Activated CD4-positive, alpha-beta memory T cell treated with anti-CD3 and anti-CD28 coated beads, Interleukin-2, amount 10 ng/mL, durations not matched to agents 7 days and 5 days (primary cell): ENCODE results near the gene LLGL1. TPM values are rescaled to one million over a fixed set of nuclear protein-coding genes. Genes with fewer than 3 reads are reported as not detected.

Source experiments
- CTCF ChIA-PET: fragments of 350-600 bp; sonication (Branson Sonifier 250); formaldehyde crosslinking; loops from one replicate; lab custom pipeline; 2021; ENCODE audit warnings: antibody characterized with exemption, inconsistent platforms; lab: Charles Lee
- POLR2A ChIA-PET: fragments of 350-600 bp; sonication (Branson Sonifier 250); formaldehyde crosslinking; loops from one replicate; lab custom pipeline; 2021; ENCODE audit warnings: antibody characterized with exemption; lab: Charles Lee
- DNase-seq: peaks from one replicate; pipeline ENCODE4 v3.0.0-alpha.2; 2020
- H3K27ac Mint-ChIP-seq: one replicate; pipeline ENCODE4 v1.8.0; 2021; ENCODE audit warnings: mild to moderate bottlenecking, mixed read lengths
- H3K27me3 Mint-ChIP-seq: one replicate; pipeline ENCODE4 v1.8.0; 2021; ENCODE audit warnings: mixed read lengths
- H3K36me3 Mint-ChIP-seq: one replicate; pipeline ENCODE4 v1.8.0; 2021; ENCODE audit warnings: low read depth, mixed read lengths
- H3K4me1 Mint-ChIP-seq: one replicate; pipeline ENCODE4 v1.8.0; 2021; ENCODE audit warnings: mixed read lengths
- H3K4me3 Mint-ChIP-seq: one replicate; pipeline ENCODE4 v1.8.0; 2021; ENCODE audit warnings: mild to moderate bottlenecking, mixed read lengths
- H3K9me3 Mint-ChIP-seq: one replicate; pipeline ENCODE4 v1.8.0; 2021; ENCODE audit warnings: mixed read lengths
- total RNA-seq, 2 experiments: library from RNA; stranded (reverse); gene quantifications; one replicate each; pipeline ENCODE4 v1.2.3, GENCODE V29; 2021

Gene LLGL1
- total RNA-seq, 2 experiments from 2014 or later = 22.8 to 22.9 TPM

DNA sequence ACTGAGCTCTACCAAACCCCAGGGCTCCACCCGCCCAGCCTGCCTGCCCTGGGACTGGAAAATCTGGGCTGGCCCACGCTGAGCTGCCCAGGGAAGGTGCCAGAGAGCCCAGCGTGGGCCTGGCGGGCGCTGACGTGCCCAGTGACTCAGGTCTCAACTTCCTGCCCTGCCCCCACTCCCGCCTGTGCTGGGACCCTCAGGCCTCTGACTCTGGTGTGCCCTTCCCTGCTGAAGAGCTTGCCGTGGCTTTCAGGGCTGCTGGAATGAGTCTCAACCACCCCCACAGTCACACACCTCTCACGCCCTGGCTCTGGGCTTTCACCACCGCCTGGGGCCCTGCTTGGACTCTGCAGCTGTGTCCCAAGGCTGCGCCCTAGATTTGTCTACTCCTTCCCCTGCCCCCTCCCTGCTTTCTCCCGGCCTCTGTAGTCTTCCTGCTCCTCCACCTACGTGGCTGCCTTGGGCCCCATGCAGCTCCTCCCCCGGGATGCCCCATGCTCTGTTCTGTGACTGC is 10.4 kb downstream of the LLGL1 start:
- peaks cover 9% of the 10 kb centered on the region for H3K4me1 Mint-ChIP-seq
- H3K9me3 Mint-ChIP-seq = no peaks in the 10 kb centered on the region
- POLR2A ChIA-PET = interaction anchor here (1.1 kb wide), 1 partner anchor 9 kb away, joined by 4 read pairs; no protein-coding TSS in a partner anchor
- no peak overlapping the region for H3K27ac Mint-ChIP-seq
- peaks cover 16% of the 10 kb centered on the region for H3K36me3 Mint-ChIP-seq
- H3K27me3 Mint-ChIP-seq = no peaks in the 10 kb centered on the region
- DNase-seq = no peak
- H3K4me3 Mint-ChIP-seq = no peak overlapping the region
- CTCF ChIA-PET = no interaction called here

DNA sequence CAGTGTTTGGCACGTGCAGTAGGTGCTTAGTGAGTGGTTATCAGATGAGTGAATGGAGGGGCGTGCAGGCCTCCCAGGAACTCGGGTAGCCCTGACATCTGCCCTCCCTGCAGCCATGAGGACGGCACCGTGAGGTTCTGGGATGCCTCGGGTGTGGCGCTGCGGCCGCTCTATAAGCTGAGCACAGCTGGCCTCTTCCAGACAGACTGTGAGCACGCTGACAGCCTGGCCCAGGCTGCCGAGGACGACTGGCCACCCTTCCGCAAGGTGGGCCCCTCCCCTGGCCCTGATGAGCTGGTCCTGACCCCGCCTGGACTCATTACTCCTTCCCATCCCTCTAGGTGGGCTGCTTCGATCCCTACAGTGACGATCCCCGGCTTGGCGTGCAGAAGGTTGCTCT is 11.1 kb downstream of the LLGL1 start:
- ChIA-PET CTCF (no interaction called here), POLR2A (interaction anchor here (1.1 kb wide), 1 partner anchor 9 kb away, joined by 4 read pairs; no protein-coding TSS in a partner anchor)
- H3K27ac Mint-ChIP-seq = no peak overlapping the region
- H3K4me1 Mint-ChIP-seq = peaks cover 9% of the 10 kb centered on the region
- no peak overlapping the region for H3K4me3 Mint-ChIP-seq
- no peaks in the 10 kb centered on the region for H3K9me3 Mint-ChIP-seq
- no peak for DNase-seq
- H3K27me3 Mint-ChIP-seq = no peaks in the 10 kb centered on the region
- H3K36me3 Mint-ChIP-seq = peaks cover 16% of the 10 kb centered on the region

DNA sequence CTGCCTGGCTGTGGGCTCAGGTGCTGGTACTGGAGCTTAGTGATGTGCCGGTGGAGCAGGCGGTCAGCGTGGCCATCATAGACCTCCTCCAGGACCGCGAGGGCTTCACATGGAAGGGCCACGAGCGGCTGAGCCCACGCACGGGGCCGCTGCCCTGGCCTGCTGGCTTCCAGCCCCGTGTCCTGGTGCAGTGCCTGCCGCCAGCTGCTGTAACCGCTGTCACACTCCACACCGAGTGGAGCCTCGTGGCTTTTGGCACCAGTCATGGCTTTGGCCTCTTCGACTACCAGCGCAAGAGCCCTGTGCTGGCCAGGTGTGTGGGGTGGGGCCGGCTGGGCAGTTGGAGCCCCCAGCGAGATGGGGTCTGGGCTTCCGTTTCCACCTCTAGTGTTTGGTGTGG is 12.0 kb downstream of the LLGL1 start:
- H3K4me3 Mint-ChIP-seq = no peak overlapping the region
- H3K9me3 Mint-ChIP-seq = no peaks in the 10 kb centered on the region
- ChIA-PET POLR2A (interaction anchor here (1.5 kb wide), 1 partner anchor 11 kb away, joined by 4 read pairs; the partner anchor contains the start of gene LLGL1), CTCF (no interaction called here)
- peaks cover 9% of the 10 kb centered on the region for H3K4me1 Mint-ChIP-seq
- peaks cover 16% of the 10 kb centered on the region for H3K36me3 Mint-ChIP-seq
- no peaks in the 10 kb centered on the region for H3K27me3 Mint-ChIP-seq
- H3K27ac Mint-ChIP-seq = no peak overlapping the region
- no peak for DNase-seq

DNA sequence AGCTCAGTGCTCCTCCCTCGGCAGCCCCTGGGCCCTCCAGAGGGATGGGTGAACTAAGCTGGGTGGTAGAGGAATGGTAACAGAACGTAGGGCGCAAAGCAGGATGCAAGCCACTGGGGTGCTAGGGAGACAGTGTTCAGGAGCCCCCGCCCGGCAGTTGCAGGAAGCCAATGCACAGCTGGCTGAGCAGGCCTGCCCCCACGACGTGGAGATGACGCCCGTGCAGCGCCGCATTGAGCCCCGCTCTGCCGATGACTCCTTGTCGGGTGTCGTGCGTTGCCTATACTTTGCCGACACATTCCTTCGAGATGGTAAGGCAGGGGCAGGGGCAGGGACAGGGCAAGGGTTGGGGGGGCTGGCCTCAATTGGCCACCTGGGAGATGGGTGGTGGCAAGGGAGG is 12.9 kb downstream of the LLGL1 start:
- Mint-ChIP-seq H3K9me3 (no peaks in the 10 kb centered on the region), H3K4me3 (no peak overlapping the region), H3K27me3 (no peaks in the 10 kb centered on the region), H3K27ac (no peak overlapping the region), H3K36me3 (peaks cover 16% of the 10 kb centered on the region), H3K4me1 (peaks cover 9% of the 10 kb centered on the region)
- ChIA-PET POLR2A (interaction anchor here (1.5 kb wide), 1 partner anchor 12 kb away, joined by 4 read pairs; the partner anchor contains the start of gene LLGL1), CTCF (no interaction called here)
- DNase-seq = no peak

DNA sequence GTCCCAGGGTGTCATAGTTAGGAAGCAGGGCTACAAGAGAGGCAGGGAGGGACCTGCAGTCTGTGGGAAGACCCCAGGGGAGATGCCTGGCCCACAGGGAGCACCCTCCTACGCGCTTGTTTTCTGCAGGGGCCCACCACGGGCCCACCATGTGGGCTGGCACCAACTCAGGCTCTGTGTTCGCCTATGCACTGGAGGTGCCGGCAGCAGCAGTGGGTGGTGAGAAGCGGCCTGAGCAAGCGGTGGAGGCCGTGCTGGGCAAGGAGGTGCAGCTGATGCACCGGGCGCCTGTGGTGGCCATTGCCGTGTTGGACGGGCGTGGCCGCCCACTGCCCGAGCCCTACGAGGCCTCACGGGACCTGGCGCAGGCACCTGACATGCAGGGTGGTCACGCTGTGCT is 15.0 kb downstream of the LLGL1 start:
- POLR2A ChIA-PET = no interaction called here
- H3K27me3 Mint-ChIP-seq = no peaks in the 10 kb centered on the region
- H3K9me3 Mint-ChIP-seq = no peaks in the 10 kb centered on the region
- no peak overlapping the region for H3K27ac Mint-ChIP-seq
- peaks cover 6% of the 10 kb centered on the region for H3K4me1 Mint-ChIP-seq
- no peak for DNase-seq
- no peak overlapping the region for H3K4me3 Mint-ChIP-seq
- peaks cover 21% of the 10 kb centered on the region for H3K36me3 Mint-ChIP-seq
- CTCF ChIA-PET = no interaction called here

DNA sequence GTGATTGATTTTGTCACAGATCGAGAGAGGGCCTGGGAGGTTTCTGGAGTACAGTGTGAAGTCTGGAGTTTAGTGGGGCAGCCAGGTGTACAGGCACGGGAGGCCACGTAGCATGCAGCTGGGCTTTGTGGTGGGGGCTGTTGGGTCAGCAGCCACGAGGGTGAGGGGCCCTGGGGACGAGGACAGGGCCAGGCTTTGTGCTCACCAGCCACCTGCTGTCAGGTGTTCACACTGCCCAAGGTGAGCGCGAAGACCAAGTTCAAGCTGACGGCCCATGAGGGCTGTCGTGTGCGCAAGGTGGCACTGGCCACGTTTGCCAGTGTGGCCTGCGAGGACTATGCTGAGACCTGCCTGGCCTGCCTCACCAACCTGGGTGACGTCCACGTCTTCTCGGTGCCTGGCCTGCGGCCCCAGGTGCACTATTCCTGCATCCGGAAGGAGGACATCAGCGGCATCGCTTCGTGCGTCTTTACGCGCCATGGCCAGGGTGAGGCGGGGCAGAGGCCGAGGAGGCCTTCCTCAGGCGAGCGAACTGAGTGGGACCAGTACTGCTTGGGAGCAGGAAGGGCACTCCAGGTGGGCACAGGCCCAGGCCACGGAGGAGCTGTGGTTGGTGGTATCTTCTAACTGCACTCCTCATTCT is 15.9 kb downstream of the LLGL1 start:
- Mint-ChIP-seq H3K27me3 (no peaks in the 10 kb centered on the region), H3K4me3 (no peak overlapping the region), H3K27ac (no peak overlapping the region), H3K4me1 (peaks cover 1% of the 10 kb centered on the region), H3K36me3 (peaks cover 25% of the 10 kb centered on the region), H3K9me3 (no peaks in the 10 kb centered on the region)
- no peak for DNase-seq
- ChIA-PET CTCF (interaction anchor here (0.6 kb wide), 1 partner anchor 27 kb away, joined by 3 read pairs; no protein-coding TSS in a partner anchor), POLR2A (interaction anchor here (1.0 kb wide), 1 partner anchor 14 kb away, joined by 4 read pairs; no protein-coding TSS in a partner anchor)

DNA sequence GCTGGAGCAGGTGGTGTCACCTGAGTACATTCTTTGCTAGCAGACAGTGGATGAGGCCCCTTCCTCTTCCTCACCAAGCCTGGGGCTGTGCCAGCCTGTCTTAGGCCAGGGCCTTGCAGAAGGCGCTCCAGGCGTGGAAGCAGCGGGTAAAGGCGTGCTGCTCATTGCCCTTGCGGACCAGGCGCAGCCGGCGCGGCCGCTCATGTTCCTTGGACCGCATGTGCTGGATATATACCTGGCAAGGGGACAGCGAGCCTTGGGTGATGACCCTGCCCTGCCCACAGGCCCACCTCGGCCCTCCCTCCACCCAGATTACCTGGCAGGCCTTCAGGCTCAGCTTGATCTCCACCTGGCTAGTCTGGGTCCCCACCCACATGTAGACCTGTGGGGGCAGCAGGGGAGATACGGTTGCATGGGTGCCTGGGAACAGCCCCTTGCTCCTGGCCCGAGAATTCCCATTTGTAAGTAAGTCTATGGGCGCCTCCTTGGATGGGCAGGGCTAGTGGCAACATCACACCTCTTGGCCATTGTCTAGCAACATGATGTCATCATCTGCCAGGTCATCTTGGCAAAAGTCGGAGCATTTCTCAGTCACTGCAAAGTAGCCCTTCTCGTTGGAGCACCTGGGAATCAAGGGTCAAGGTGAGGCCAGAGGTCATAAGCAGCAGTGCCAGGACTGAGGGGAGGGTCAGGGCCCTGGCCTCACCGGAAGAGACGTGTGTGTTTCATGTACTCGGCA is 19.8 kb downstream of the LLGL1 start:
- no peak overlapping the region for H3K27ac Mint-ChIP-seq
- CTCF ChIA-PET = no interaction called here
- H3K36me3 Mint-ChIP-seq = peaks cover 39% of the 10 kb centered on the region
- H3K9me3 Mint-ChIP-seq = no peaks in the 10 kb centered on the region
- H3K4me3 Mint-ChIP-seq = no peak overlapping the region
- DNase-seq = no peak
- no peaks in the 10 kb centered on the region for H3K27me3 Mint-ChIP-seq
- peaks cover 3% of the 10 kb centered on the region for H3K4me1 Mint-ChIP-seq
- POLR2A ChIA-PET = no interaction called here

DNA sequence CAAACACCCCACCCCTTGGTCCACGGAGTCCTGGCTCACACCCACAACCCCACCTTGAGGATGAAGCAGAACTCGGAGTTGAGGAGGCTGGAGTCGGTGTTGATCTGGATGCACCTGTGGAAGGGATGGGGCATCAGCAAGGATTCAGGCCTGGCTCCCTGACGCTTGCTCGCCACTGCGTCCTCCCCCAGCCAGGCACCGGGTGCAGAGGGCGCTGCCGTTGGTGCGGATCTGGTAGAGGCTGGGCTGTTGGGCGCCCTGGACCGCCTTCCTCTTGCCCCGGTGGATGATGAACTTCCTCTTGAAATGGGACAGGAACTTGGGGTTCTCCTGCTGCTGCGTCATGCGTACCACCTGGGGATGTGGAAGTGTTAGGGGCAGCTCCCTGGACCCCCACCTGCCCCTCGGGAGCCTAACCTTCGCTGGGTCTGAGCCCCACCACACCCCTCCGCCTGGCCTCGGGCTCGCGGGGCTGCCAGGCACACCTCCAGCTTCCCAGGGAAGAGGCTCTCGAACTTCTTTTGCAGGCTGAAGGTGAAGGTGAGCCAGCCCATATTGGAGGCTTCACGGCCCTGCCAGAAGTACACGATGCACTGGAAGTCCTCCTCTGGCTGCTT is 20.8 kb downstream of the LLGL1 start:
- Mint-ChIP-seq H3K27ac (no peak overlapping the region), H3K4me1 (peaks cover 3% of the 10 kb centered on the region), H3K36me3 (peaks cover 49% of the 10 kb centered on the region), H3K9me3 (no peaks in the 10 kb centered on the region), H3K4me3 (no peak overlapping the region), H3K27me3 (no peaks in the 10 kb centered on the region)
- DNase-seq = no peak
- CTCF ChIA-PET = no interaction called here
- POLR2A ChIA-PET = no interaction called here

DNA sequence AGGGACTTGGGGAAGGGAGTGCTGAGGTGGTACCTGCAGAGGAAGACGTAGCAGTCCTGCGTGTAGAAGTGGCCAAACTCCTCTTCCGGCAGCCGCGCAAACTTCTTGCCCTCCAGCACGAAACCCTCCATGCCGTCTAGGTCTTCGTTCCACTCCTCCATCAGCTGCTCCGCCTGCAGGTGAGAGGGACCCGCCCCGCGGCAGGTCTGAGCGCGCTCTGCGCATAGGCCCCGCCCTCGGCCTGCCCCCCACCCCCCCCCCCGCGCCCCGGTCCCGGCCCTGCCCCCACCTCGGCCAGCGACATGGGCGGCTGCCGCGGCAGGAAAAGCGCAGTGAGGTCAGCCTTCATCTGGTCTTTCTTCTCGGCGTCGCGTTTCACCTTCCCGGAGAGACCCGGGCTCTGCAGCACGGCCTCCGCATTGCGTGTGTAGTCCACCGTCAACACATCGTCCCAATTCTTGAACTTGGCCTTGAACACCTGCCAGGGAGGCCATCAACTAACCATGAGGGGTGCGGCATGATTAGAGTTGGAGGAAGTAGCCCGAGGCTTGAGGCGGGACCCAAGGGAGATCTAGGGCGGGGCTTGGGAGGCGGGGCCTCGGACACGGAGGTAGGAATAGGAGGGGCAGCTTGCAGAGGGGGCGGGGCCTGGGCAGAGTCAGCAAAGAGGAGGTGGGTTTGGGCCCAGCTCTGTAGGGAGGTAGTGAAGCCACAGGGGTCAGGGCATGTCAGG is 21.6 kb downstream of the LLGL1 start:
- POLR2A ChIA-PET = interaction anchor here (2.7 kb wide), 1 partner anchor 14 kb away, joined by 8 read pairs; the partner anchor contains the start of gene MIEF2
- Mint-ChIP-seq H3K36me3 (peaks cover 55% of the 10 kb centered on the region), H3K4me3 (no peak overlapping the region), H3K4me1 (peaks cover 3% of the 10 kb centered on the region), H3K27me3 (no peaks in the 10 kb centered on the region), H3K27ac (no peak overlapping the region), H3K9me3 (no peaks in the 10 kb centered on the region)
- CTCF ChIA-PET = interaction anchor here (0.6 to 1.2 kb wide), 2 partner anchors 18 to 64 kb away, joined by 3 read pairs; no protein-coding TSS in a partner anchor
- peak; percentile 47 for DNase-seq

DNA sequence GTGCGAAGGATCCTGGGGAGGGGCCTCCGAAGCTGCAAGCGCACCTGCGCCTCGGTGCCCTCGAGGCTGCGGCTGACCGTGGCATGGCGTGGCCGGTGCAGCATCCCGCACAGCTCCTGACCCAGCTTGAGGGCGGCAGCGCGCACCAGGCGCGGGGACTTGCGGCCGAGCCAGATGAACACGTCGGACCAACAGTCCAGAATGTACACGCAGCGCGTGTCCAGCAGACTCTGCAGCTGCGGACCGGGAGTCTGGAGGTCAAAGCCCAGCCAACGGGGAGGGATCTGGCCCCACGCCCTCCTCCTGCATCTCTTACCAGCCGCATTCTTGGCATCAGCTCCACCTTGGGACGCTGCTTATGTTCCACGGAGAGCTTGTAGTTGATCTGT is 22.2 kb downstream of the LLGL1 start:
- no peak overlapping the region for H3K27ac Mint-ChIP-seq
- peaks cover 55% of the 10 kb centered on the region for H3K36me3 Mint-ChIP-seq
- no peaks in the 10 kb centered on the region for H3K27me3 Mint-ChIP-seq
- no peaks in the 10 kb centered on the region for H3K9me3 Mint-ChIP-seq
- CTCF ChIA-PET = interaction anchor here (0.6 to 1.6 kb wide), 3 partner anchors 18 to 84 kb away, joined by 3 to 5 read pairs (median 3); no protein-coding TSS in a partner anchor
- POLR2A ChIA-PET = interaction anchor here (2.7 kb wide), 1 partner anchor 14 kb away, joined by 8 read pairs; the partner anchor contains the start of gene MIEF2
- H3K4me3 Mint-ChIP-seq = no peak overlapping the region
- DNase-seq = no peak
- peaks cover 3% of the 10 kb centered on the region for H3K4me1 Mint-ChIP-seq

DNA sequence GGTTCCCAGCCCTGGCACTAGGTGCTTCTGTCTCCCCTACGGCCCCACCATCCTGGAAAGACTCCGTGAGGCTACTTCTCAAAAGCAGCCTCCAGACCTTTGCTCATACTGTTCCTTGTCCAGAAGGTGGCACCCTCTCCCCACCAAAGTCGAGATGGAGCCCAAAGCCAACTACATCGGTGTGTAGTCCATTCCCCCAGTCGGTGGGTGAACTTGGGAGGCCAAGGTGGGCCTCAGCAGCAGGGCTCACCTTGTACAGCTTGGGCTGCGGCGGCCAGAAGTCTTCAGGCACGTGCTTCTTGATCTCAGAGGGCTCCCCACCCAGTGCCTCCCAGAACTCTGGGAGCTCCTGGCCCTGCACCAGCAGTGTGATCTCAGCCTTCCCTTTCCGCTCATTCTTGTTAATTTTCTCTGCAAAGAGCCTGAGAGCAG is 22.9 kb downstream of the LLGL1 start:
- Mint-ChIP-seq H3K4me3 (no peak overlapping the region), H3K27me3 (no peaks in the 10 kb centered on the region), H3K9me3 (no peaks in the 10 kb centered on the region), H3K36me3 (peaks cover 62% of the 10 kb centered on the region), H3K27ac (no peak overlapping the region), H3K4me1 (peaks cover 3% of the 10 kb centered on the region)
- ChIA-PET POLR2A (interaction anchor here (0.6 to 2.7 kb wide), 3 partner anchors 9 to 940 kb away, joined by 3 to 8 read pairs (median 3); partner anchors contain the start of gene MIEF2), CTCF (interaction anchor here (0.9 to 1.6 kb wide), 4 partner anchors 8 to 84 kb away, joined by 3 to 5 read pairs (median 4); no protein-coding TSS in a partner anchor)
- peak; percentile 74 for DNase-seq

DNA sequence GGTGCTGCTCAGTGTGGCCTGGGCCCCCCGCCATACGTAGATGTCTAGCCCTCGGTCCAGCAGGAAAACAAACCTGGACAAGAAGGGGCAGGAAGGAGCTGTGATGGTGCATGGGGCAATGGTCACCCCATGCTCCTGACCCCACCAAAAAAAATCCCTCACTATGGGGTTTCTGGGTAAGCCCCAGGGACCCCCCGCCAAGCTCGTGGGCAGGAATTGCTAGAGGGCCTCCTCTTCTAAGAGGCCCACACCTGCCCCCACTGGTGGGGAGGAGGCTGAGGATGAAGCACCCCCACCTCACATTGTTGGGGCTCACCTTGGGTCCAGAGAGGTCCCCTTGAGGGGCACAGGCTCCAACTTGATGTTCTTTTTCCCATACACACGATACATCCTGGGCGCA is 23.4 kb downstream of the LLGL1 start:
- Mint-ChIP-seq H3K4me3 (no peak overlapping the region), H3K9me3 (no peaks in the 10 kb centered on the region), H3K36me3 (peaks cover 64% of the 10 kb centered on the region), H3K4me1 (peaks cover 3% of the 10 kb centered on the region), H3K27ac (no peak overlapping the region), H3K27me3 (no peaks in the 10 kb centered on the region)
- CTCF ChIA-PET = interaction anchor here (0.9 to 1.6 kb wide), 4 partner anchors 8 to 83 kb away, joined by 3 to 5 read pairs (median 4); partner anchors contain the start of gene ALKBH5
- POLR2A ChIA-PET = interaction anchor here (0.6 to 2.7 kb wide), 3 partner anchors 8 to 941 kb away, joined by 3 to 8 read pairs (median 3); partner anchors contain the start of gene MIEF2
- DNase-seq = no peak
